Right atrium auricular region (tissue), 2 donors: ENCODE measurements around the gene RBM8A. TPM values are rescaled to one million over a fixed set of nuclear protein-coding genes. Genes with fewer than 3 reads are reported as not detected.

Source experiments
- DNase-seq: peaks from one replicate; pipeline ENCODE4 v3.0.0-alpha.2; 2019; ENCODE audit warnings: low spot score
- H3K27ac ChIP-seq, 2 donors: fragments of 200-600 bp; sonication (generic); 1 replicate in 1 of 2; 2 replicates in 1 of 2; pipeline ENCODE4 v1.5.1; 2016 to 2019
- H3K27me3 ChIP-seq, 2 donors: fragments of 200-600 bp; sonication (generic); one replicate each; pipeline versions ENCODE4 v1.5.1 to v1.6.0; 2017 to 2019
- H3K36me3 ChIP-seq: fragments of 200-600 bp; sonication (generic); one replicate; pipeline ENCODE4 v1.5.1; 2016
- H3K4me1 ChIP-seq, 2 donors: fragments of 200-600 bp; sonication (generic); one replicate each; pipeline versions ENCODE4 v1.5.1 to v1.6.0; 2017 to 2019
- H3K4me3 ChIP-seq, 2 donors: fragments of 200-600 bp; sonication (generic); 1 replicate in 1 of 2; 2 replicates in 1 of 2; pipeline ENCODE4 v1.5.1; 2017 to 2019; ENCODE audit warnings: mild to moderate bottlenecking in 1 of 2, moderate library complexity in 1 of 2
- H3K9me3 ChIP-seq, 2 donors: fragments of 200-600 bp; sonication (generic); one replicate each; pipeline ENCODE4 v1.5.1; 2019
- CTCF ChIP-seq, 2 donors: fragments of 200-600 bp; sonication (generic); IDR thresholded peaks; one replicate each; pipeline ENCODE4 v1.5.1; 2019; ENCODE audit warnings: antibody characterized with exemption in 2 of 2
- total RNA-seq, 2 donors: library from RNA; depleted of rRNA; stranded (reverse); fragments of >200 nt; gene quantifications; one replicate each; pipeline ENCODE4 v1.1.0, GENCODE V29; 2016

RBM8A gene
- total RNA-seq, 2 donors from 2014 or later, result 75.2 to 91.1 TPM

DNA sequence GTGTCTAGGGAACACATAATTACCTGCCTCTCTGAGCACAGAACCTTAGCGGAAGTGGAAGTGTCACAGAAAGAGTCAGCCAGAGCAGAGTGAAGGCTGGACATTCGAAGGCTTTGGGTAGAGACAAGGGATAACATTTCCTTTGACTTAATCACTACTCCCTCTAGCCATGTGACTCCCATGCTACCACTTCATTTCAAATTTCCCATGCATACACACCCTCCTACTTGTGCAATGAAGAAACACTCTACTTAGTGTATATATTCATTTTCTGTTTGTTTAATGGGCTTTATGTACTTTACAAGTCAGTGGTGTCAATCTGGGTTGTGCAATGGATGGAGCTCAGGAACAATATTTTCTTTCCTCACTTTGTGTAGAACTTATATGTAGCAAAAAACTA is 48.6 kb downstream of the RBM8A start:
- Histone ChIP-seq H3K4me1 (no peaks in the 10 kb centered on the region), H3K36me3 (no peaks in the 10 kb centered on the region), H3K9me3 (no peaks in the 10 kb centered on the region), H3K27ac (no peak overlapping the region), H3K27me3 (no peaks in the 10 kb centered on the region), H3K4me3 (no peak overlapping the region)
- DNase-seq, result no peak
- TF ChIP-seq CTCF (IDR thresholded peaks at IDR 0.05), result no peak

DNA sequence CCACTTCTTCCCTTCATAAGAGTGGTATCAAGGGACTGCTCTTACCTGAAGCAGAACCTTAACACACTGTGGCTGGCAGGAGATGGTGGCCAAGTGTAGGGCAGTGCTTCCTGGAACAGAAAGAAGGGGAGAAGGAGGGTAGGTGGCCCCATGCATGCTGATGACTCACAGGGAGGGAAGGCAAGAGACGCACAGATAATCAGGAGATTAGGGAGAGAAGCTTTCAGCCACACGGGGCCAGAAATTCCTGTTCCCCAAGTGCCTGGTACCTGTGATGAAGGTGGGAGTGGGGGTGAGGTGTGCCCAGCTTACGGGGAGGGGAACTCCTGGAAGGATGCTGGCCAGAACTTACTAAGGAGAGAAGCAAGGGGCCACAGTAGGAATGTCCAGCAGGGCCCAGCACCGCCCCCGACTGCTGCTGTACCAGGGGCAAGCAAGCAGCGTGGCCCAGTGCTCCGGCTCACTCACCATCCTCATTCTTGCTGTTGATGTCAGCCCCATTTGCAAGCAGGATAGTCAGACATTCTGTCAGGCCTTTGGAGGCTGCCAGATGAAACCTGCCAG is 49.3 kb downstream of the RBM8A start:
- no peak for TF ChIP-seq CTCF (IDR thresholded peaks at IDR 0.05)
- no peaks in the 10 kb centered on the region for H3K9me3 ChIP-seq
- H3K27ac ChIP-seq, result no peak overlapping the region
- no peaks in the 10 kb centered on the region for H3K36me3 ChIP-seq
- DNase-seq, result no peak
- no peak overlapping the region for H3K4me3 ChIP-seq
- no peaks in the 10 kb centered on the region for H3K4me1 ChIP-seq
- H3K27me3 ChIP-seq, result no peaks in the 10 kb centered on the region

DNA sequence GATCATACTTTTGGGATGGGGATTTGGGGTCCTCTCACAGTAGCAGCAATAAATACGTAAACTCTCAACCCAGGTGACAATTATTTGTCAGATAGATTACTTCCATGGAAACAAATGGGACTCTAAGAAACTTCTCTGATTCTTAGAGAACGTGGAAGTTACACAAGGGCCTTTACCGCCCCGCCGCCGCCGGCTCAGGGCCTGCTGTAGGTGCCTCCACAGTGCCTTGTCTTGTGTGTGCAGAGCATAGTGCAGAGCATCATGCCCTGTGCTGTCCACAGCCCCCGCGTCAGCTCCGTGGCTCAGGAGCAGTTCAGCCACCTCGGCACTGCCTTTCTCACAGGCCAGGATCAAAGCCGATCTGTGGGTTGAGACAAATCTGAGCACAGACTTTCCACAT is 52.6 kb downstream of the RBM8A start:
- H3K9me3 ChIP-seq, result no peaks in the 10 kb centered on the region
- H3K4me3 ChIP-seq, result no peak overlapping the region
- H3K4me1 ChIP-seq, result peaks cover 0 to 7% of the 10 kb centered on the region in 2 donors
- no peaks in the 10 kb centered on the region for H3K27me3 ChIP-seq
- H3K36me3 ChIP-seq, result no peaks in the 10 kb centered on the region
- no peak overlapping the region for H3K27ac ChIP-seq
- no peak for DNase-seq
- TF ChIP-seq CTCF (IDR thresholded peaks at IDR 0.05), result no peak

GRCh38 chr1:145871994-145872924 is 55.0 kb downstream of the RBM8A start:
- H3K4me1 ChIP-seq, result peaks cover 0 to 7% of the 10 kb centered on the region in 2 donors
- no peaks in the 10 kb centered on the region for H3K36me3 ChIP-seq
- H3K4me3 ChIP-seq, result peak overlapping the region; percentile 42 to 50
- no peaks in the 10 kb centered on the region for H3K27me3 ChIP-seq
- peak; percentile 84 for DNase-seq
- H3K27ac ChIP-seq, result peak overlapping the region; percentile 76 to 79
- no peaks in the 10 kb centered on the region for H3K9me3 ChIP-seq
- no peak for TF ChIP-seq CTCF (IDR thresholded peaks at IDR 0.05)

Other genes starting within 250 kb of the RBM8A start
- gene PDZK1, start 220.1 kb downstream of the RBM8A start, total RNA-seq, result under 1 TPM; 0.30 to 0.35 TPM
- gene CD160, start 208.0 kb downstream of the RBM8A start, total RNA-seq, result not detected
- gene RNF115, start 103.4 kb downstream of the RBM8A start, total RNA-seq, result 10 to 100 TPM; 42.8 to 44.6 TPM
- gene POLR3C, start 103.3 kb downstream of the RBM8A start, total RNA-seq, result 10 to 100 TPM; 16.0 to 19.5 TPM
- 10 to 100 TPM in 1 of 2 donors, 1 to 10 TPM in 1; 3.2 to 10.5 TPM for gene NUDT17, start 81.9 kb downstream of the RBM8A start, total RNA-seq
- gene PIAS3, start 68.4 kb downstream of the RBM8A start, total RNA-seq, result 10 to 100 TPM; 11.4 to 18.0 TPM
- 1 to 10 TPM; 1.8 to 2.4 TPM for gene ANKRD35, start 41.6 kb downstream of the RBM8A start, total RNA-seq
- 10 to 100 TPM in 1 of 2 donors, 1 to 10 TPM in 1; 5.4 to 21.6 TPM for gene ITGA10, start 17.4 kb downstream of the RBM8A start, total RNA-seq
- 10 to 100 TPM; 20.1 to 21.2 TPM for gene PEX11B, start 8.8 kb downstream of the RBM8A start, total RNA-seq
- gene LIX1L, start 30.5 kb upstream of the RBM8A start, total RNA-seq, result 10 to 100 TPM; 26.6 to 36.6 TPM
- 1 to 10 TPM; 1.5 to 3.4 TPM for gene ANKRD34A, start 37.1 kb upstream of the RBM8A start, total RNA-seq
- 10 to 100 TPM; 36.4 to 45.2 TPM for gene POLR3GL, start 37.2 kb upstream of the RBM8A start, total RNA-seq
- gene TXNIP, start 69.1 kb upstream of the RBM8A start, total RNA-seq, result 1,000 to 10,000 TPM in 1 of 2 donors, 100 to 1,000 TPM in 1; 898 to 1,186 TPM
- gene HJV, start 94.3 kb upstream of the RBM8A start, total RNA-seq, result 100 to 1,000 TPM in 1 of 2 donors, 10 to 100 TPM in 1; 73.3 to 153 TPM
- under 1 TPM; 0.67 to 0.89 TPM for gene NBPF10, start 217.3 kb upstream of the RBM8A start, total RNA-seq